Endodermal cell (in vitro differentiated cells): ENCODE measurements around the gene C4B. TPM values are rescaled to one million over a fixed set of nuclear protein-coding genes. Genes with fewer than 3 reads are reported as not detected.
"Not testable (repeated sequence)": the region's sequence is repeated elsewhere in the genome, so short reads cannot be mapped to it uniquely, and the experiment has no call there.

ENCODE experiments used
- DNase-seq: peaks from one replicate; pipeline ENCODE4 v3.0.0-alpha.2; 2017
- H3K27ac ChIP-seq: 2 replicates; pipeline ENCODE4 v1.5.1; 2013; ENCODE audit warnings: mild to moderate bottlenecking, low read depth, low read length, moderate library complexity
- H3K27me3 ChIP-seq: 2 replicates; pipeline ENCODE4 v1.6.1; 2013; ENCODE audit warnings: mild to moderate bottlenecking, low read length, moderate library complexity; ENCODE audit not compliant: insufficient read depth, control insufficient read depth, poor library complexity, severe bottlenecking
- H3K36me3 ChIP-seq: 2 replicates; pipeline ENCODE4 v1.7.0; 2013; ENCODE audit warnings: mild to moderate bottlenecking, low read length, moderate library complexity; ENCODE audit not compliant: control insufficient read depth, insufficient read depth
- H3K4me1 ChIP-seq: one replicate; pipeline ENCODE4 v1.7.0; 2013; ENCODE audit warnings: low read length; ENCODE audit not compliant: control insufficient read depth, insufficient read depth
- H3K4me3 ChIP-seq: 2 replicates; pipeline ENCODE4 v1.5.1; 2013; ENCODE audit warnings: mild to moderate bottlenecking, low read length, moderate library complexity
- H3K9ac ChIP-seq: 2 replicates; pipeline ENCODE4 v1.6.1; 2013; ENCODE audit warnings: mild to moderate bottlenecking, low read length, moderate library complexity; ENCODE audit not compliant: poor library complexity, severe bottlenecking; ENCODE audit errors: extremely low read depth
- H3K9me3 ChIP-seq: 2 replicates; pipeline ENCODE4 v1.6.1; 2013; ENCODE audit warnings: mild to moderate bottlenecking, low read length, moderate library complexity; ENCODE audit not compliant: control insufficient read depth
- H3K27ac Mint-ChIP-seq: 2 replicates; pipeline ENCODE4 v1.8.0; 2020; ENCODE audit warnings: mixed read lengths
- H3K27me3 Mint-ChIP-seq: 2 replicates; pipeline ENCODE4 v1.8.0; 2021; ENCODE audit warnings: mild to moderate bottlenecking, mixed read lengths; ENCODE audit not compliant: insufficient read depth
- H3K36me3 Mint-ChIP-seq: 2 replicates; pipeline ENCODE4 v1.8.0; 2020; ENCODE audit warnings: low read depth, mixed read lengths
- H3K4me1 Mint-ChIP-seq: 2 replicates; pipeline ENCODE4 v1.8.0; 2020; ENCODE audit warnings: mixed read lengths
- H3K4me3 Mint-ChIP-seq: 2 replicates; pipeline ENCODE4 v1.8.0; 2020; ENCODE audit warnings: mild to moderate bottlenecking, moderate library complexity, mixed read lengths
- H3K9me3 Mint-ChIP-seq: 2 replicates; pipeline ENCODE4 v1.8.0; 2020; ENCODE audit warnings: mild to moderate bottlenecking, mixed read lengths
- WGBS, 2 experiments: methylation state at CpG; one replicate each; pipeline versions ENCODE4 v1.1.5 to v1.1.7; 2013; ENCODE audit warnings: missing lambda C conversion rate in 2 of 2, mixed read lengths in 1 of 2; ENCODE audit not compliant: insufficient coverage in 1 of 2, insufficient read length in 1 of 2; 5-methylcytosine and 5-hydroxymethylcytosine counted together
- total RNA-seq, 2 donors: library from RNA; stranded (reverse); fragmentation: NEBNext Ultra II Directional in 1 of 2; extraction: Animal tissue kit (Norgen Biotek cat#: 25700) in 1 of 2; gene quantifications; 2 replicates in 1 of 2; 3 replicates in 1 of 2; pipeline ENCODE4 v1.2.1, GENCODE V29; 2021

C4B gene
- total RNA-seq, 2 donors from 2014 or later, result 3.7 to 5.5 TPM

DNA sequence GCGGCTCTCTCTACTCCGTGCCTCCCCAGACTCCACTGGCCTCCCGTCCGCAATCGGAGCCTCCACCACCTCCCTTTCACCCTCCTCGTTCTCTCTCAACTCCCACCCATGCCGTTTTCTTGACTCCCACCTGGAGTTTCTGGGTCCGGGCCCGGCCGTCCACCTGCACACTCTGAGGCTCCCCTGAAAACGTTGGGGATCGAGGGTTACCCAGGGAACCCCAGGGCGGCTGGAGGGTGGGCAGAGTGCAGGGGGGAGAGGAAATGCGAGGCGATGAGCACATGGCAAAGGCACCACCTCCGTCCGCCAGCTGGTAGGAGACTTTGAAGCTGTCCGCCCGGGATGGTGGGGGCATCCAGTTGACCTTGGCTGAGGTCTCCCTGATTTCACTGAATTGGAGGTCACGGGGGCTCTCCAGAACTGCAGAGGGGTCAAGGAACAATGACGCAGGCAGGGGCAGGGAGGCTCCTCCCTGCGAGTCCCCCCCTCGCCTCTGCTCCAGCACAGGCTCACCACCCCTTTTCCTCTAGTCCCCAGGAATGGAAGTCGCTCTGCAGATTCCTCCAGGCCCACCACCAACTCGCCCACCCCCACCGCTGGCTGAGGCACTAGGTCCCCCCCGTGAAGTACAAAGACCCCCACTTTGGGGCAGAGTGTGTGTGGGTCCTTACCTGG lies 3.6 kb upstream of the C4B start:
- H3K9ac ChIP-seq, DNase-seq, H3K9me3 Mint-ChIP-seq, H3K27ac Mint-ChIP-seq, H3K4me1 Mint-ChIP-seq, H3K4me1 ChIP-seq, H3K27ac ChIP-seq, H3K4me3 ChIP-seq, H3K4me3 Mint-ChIP-seq, H3K27me3 Mint-ChIP-seq, H3K27me3 ChIP-seq, H3K36me3 ChIP-seq, H3K9me3 ChIP-seq, H3K36me3 Mint-ChIP-seq: not testable (repeated sequence)
- WGBS, 2 experiments, result 87 to 92% methylated on average over 3 to 13 of the region's 27 CpGs

DNA sequence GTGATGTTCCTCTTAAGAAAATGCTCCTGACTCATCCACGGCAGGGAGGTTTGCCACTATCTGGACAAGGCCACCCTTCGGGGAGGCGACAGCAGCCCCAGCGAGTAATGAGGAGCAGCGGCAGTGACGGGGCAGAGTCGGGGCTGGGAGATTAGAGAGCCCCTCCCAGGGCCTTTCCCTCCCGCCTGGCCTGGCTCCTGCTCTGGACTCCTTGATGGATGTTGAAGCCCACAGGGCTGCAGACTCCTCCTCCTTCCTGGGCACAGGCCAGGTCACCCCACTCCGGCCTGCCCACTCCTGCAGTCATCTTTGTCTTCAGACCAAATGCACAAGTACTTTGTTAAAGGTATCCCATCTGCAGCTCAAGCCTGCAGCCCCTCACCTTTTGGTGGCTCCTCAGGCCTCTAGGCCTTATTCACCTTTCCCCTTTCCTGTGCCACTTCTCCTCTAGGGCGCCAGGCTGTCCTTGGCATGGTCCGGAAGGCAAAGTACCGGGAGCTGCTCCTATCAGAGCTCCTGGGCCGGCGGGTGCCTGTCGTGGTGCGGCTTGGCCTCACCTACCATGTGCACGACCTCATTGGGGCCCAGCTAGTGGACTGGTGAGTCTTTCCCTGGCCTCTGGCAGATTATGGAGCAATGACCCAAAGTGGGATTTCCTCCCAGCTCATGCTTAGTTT lies 1.5 kb upstream of the C4B start:
- not testable (repeated sequence) for H3K4me3 ChIP-seq, H3K36me3 ChIP-seq, H3K9me3 ChIP-seq, H3K4me1 Mint-ChIP-seq, H3K36me3 Mint-ChIP-seq, DNase-seq, H3K9ac ChIP-seq, H3K27ac ChIP-seq, H3K4me1 ChIP-seq, H3K27me3 ChIP-seq, H3K27me3 Mint-ChIP-seq, H3K9me3 Mint-ChIP-seq, H3K4me3 Mint-ChIP-seq
- WGBS, 2 experiments, result 94 to 100% methylated on average over 1 to 14 of the region's 17 CpGs
- H3K27ac Mint-ChIP-seq, result peak overlapping the region; percentile 58

DNA sequence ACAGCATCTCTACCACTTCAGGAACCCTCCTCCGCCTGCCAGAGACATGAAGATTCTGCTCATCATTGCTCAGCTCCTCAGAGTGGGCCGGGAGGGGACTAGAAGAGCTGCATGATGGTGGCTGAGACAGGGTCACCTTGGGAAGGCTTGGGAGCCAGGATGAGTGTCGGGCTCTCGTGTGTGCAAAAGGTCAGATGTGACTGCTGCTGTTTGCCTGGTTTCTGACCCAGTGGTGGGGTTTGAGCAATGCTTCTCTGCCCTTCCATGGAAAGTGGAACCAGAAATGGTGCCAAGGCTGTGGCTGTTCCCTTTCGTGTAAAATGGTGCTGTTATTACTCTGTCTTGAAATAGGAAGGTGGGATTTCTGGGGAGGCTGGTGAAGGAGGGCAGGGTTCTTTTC lies 857 bp upstream of the C4B start:
- not testable (repeated sequence) for H3K4me1 Mint-ChIP-seq, H3K27me3 ChIP-seq, H3K36me3 Mint-ChIP-seq, H3K27ac Mint-ChIP-seq, H3K4me3 Mint-ChIP-seq, H3K4me3 ChIP-seq, H3K36me3 ChIP-seq, H3K9me3 ChIP-seq, H3K27ac ChIP-seq, H3K4me1 ChIP-seq, DNase-seq, H3K9ac ChIP-seq, H3K27me3 Mint-ChIP-seq, H3K9me3 Mint-ChIP-seq
- whole genome bisulfite sequencing, 2 experiments, result no CpG with 5 or more reads among the region's 5 CpGs

DNA sequence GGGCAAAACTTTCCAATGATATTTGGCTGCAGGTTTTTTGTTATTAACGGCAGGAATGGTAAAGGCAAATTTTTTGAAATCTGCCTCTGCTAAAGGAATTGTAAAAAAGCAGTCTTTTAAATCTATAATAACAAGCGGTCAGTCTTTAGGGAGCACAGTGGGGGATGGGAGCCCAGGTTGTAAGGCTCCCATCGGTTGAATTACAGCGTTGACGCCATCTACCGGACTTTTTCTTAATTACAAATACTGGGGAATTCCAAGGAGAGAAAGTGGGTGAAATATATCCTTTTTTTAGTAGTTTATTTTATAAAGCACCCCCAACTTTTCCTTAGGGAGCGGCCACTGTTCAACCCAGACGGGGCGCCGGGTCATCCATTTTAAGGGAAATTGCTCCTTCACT lies 7.5 kb downstream of the C4B start:
- H3K4me3 ChIP-seq, H3K4me3 Mint-ChIP-seq, H3K9me3 ChIP-seq, H3K36me3 Mint-ChIP-seq, H3K36me3 ChIP-seq, H3K27me3 Mint-ChIP-seq, H3K9ac ChIP-seq, DNase-seq, H3K9me3 Mint-ChIP-seq, H3K27ac Mint-ChIP-seq, H3K27ac ChIP-seq, H3K27me3 ChIP-seq, H3K4me1 Mint-ChIP-seq, H3K4me1 ChIP-seq: not testable (repeated sequence)
- WGBS, 2 experiments, result no CpG with 5 or more reads among the region's 10 CpGs

DNA sequence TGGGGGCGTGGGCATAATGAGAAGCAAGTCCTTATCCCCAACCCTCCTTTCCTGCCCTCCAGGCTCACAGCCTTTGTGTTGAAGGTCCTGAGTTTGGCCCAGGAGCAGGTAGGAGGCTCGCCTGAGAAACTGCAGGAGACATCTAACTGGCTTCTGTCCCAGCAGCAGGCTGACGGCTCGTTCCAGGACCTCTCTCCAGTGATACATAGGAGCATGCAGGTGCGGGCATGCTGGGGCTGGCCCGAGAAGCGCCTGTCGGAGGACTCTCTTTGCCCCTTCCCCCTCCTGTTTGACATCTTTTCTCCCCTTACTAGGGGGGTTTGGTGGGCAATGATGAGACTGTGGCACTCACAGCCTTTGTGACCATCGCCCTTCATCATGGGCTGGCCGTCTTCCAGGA lies 14.0 kb downstream of the C4B start:
- H3K4me1 Mint-ChIP-seq, H3K27ac Mint-ChIP-seq, H3K27me3 Mint-ChIP-seq, H3K9ac ChIP-seq, H3K4me1 ChIP-seq, H3K4me3 ChIP-seq, H3K36me3 Mint-ChIP-seq, DNase-seq, H3K9me3 Mint-ChIP-seq, H3K27me3 ChIP-seq, H3K9me3 ChIP-seq, H3K36me3 ChIP-seq, H3K4me3 Mint-ChIP-seq, H3K27ac ChIP-seq: not testable (repeated sequence)
- WGBS, 2 experiments, result 90% methylated on average over 4 of the region's 10 CpGs; no CpG with 5 or more reads in 1 of the 2 experiments

DNA sequence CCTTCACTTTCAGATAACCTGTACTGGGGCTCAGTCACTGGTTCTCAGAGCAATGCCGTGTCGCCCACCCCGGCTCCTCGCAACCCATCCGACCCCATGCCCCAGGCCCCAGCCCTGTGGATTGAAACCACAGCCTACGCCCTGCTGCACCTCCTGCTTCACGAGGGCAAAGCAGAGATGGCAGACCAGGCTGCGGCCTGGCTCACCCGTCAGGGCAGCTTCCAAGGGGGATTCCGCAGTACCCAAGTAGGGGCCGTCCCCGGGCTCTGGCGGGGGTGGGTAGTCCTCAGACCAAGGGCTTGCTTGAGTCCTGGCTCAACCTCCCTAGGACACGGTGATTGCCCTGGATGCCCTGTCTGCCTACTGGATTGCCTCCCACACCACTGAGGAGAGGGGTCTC lies 15.0 kb downstream of the C4B start:
- DNase-seq, H3K9me3 ChIP-seq, H3K36me3 ChIP-seq, H3K4me1 Mint-ChIP-seq, H3K27ac Mint-ChIP-seq, H3K9ac ChIP-seq, H3K27ac ChIP-seq, H3K9me3 Mint-ChIP-seq, H3K27me3 Mint-ChIP-seq, H3K4me3 Mint-ChIP-seq, H3K4me1 ChIP-seq, H3K27me3 ChIP-seq, H3K36me3 Mint-ChIP-seq, H3K4me3 ChIP-seq: not testable (repeated sequence)
- 96% methylated on average over 4 of the region's 14 CpGs; no CpG with 5 or more reads in 1 of the 2 experiments for WGBS, 2 experiments
